K562 (cell line): Measurements from ENCODE around the gene MSH2. TPM values are rescaled to one million over a fixed set of nuclear protein-coding genes. Genes with fewer than 3 reads are reported as not detected.

ENCODE experiments used
- BACH1 ChIP-seq: fragments of 200-800 bp; sonication (Bioruptor generic); IDR thresholded peaks from 2 replicates; pipeline ENCODE4 v1.6.1; 2016; ENCODE audit warnings: missing genetic modification characterization, missing compliant biosample characterization
- CHD4 ChIP-seq: fragments of 200-600 bp; sonication (generic); IDR thresholded peaks from 3 replicates; pipeline ENCODE4 v1.6.1; 2012; ENCODE audit warnings: low read depth, mild to moderate bottlenecking, mixed read lengths, low read length, inconsistent platforms; ENCODE audit not compliant: insufficient read depth, insufficient replicate concordance, poor library complexity, severe bottlenecking
- CREB1 ChIP-seq, 2 experiments: sonication (generic) in 1 of 2; formaldehyde crosslinking in 1 of 2; IDR thresholded peaks; 2 replicates each; pipeline versions ENCODE4 v1.6.1 to v1.8.0; 2012 to 2022; ENCODE audit warnings: inconsistent platforms in 1 of 2, mild to moderate bottlenecking in 1 of 2, missing genetic modification reagents in 1 of 2, moderate library complexity in 1 of 2
- ELF2 ChIP-seq: fragments of 250-450 bp; sonication (Bioruptor Pico); IDR thresholded peaks from 2 replicates; pipeline ENCODE4 v1.5.0; 2021; ENCODE audit warnings: mild to moderate bottlenecking
- ESRRB ChIP-seq: fragments of 250-450 bp; sonication (Bioruptor Pico); IDR thresholded peaks from 2 replicates; pipeline ENCODE4 v1.5.0; 2020; ENCODE audit warnings: mild to moderate bottlenecking, moderate library complexity, borderline replicate concordance
- FOXP1 ChIP-seq: sonication (generic); formaldehyde crosslinking; IDR thresholded peaks from 2 replicates; pipeline ENCODE4 v1.8.0; 2022; ENCODE audit warnings: mild to moderate bottlenecking, missing genetic modification reagents
- GABPB2 ChIP-seq: fragments of 250-450 bp; sonication (Bioruptor Pico); conservative IDR thresholded peaks from 2 replicates; pipeline ENCODE4 v1.5.1; 2021; ENCODE audit warnings: mild to moderate bottlenecking
- HOXB6 ChIP-seq: fragments of 250-450 bp; sonication (Bioruptor Pico); IDR thresholded peaks from 2 replicates; pipeline ENCODE4 v1.5.1; 2022; ENCODE audit warnings: mild to moderate bottlenecking, borderline replicate concordance
- KLF6 ChIP-seq: fragments of 250-450 bp; sonication (Bioruptor Pico); IDR thresholded peaks from 2 replicates; pipeline ENCODE4 v1.4.0; 2020; ENCODE audit warnings: mild to moderate bottlenecking, moderate library complexity, borderline replicate concordance
- MCM2 ChIP-seq: fragments of 450-650 bp; IDR thresholded peaks from 2 replicates; pipeline ENCODE4 v1.6.1; 2017; ENCODE audit warnings: low read depth, mild to moderate bottlenecking
- MED1 ChIP-seq: sonication (generic); formaldehyde crosslinking; IDR thresholded peaks from 2 replicates; pipeline ENCODE4 v1.8.1; 2023; ENCODE audit warnings: missing genetic modification reagents, borderline replicate concordance
- NRF1 ChIP-seq, 2 experiments: fragments of 450-650 bp; IDR thresholded peaks in 1 of 2; conservative IDR thresholded peaks in 1 of 2; 2 replicates each; pipeline ENCODE4 v1.6.1; 2014; ENCODE audit warnings: mild to moderate bottlenecking in 2 of 2
- SMAD1 ChIP-seq: fragments of 150-350 bp; IDR thresholded peaks from 2 replicates; pipeline ENCODE4 v1.6.1; 2014; ENCODE audit warnings: low read length, low read depth; ENCODE audit not compliant: partially characterized antibody
- SP1 ChIP-seq: sonication (generic); formaldehyde crosslinking; IDR thresholded peaks from 2 replicates; pipeline ENCODE4 v1.8.1; 2022; ENCODE audit warnings: mild to moderate bottlenecking, missing genetic modification reagents
- TCF7 ChIP-seq: sonication (generic); IDR thresholded peaks from 2 replicates; pipeline ENCODE4 v1.6.1; 2016; ENCODE audit warnings: antibody characterized with exemption, borderline replicate concordance
- ZFP30 ChIP-seq: fragments of 250-450 bp; sonication (Bioruptor Pico); IDR thresholded peaks from 2 replicates; pipeline ENCODE4 v1.8.0; 2022; ENCODE audit warnings: moderate library complexity, mild to moderate bottlenecking, inconsistent platforms, borderline replicate concordance
- ZNF232 ChIP-seq: sonication (generic); formaldehyde crosslinking; IDR thresholded peaks from 2 replicates; pipeline ENCODE4 v1.8.0; 2022; ENCODE audit warnings: mild to moderate bottlenecking, missing genetic modification reagents
- ZNF584 ChIP-seq: fragments of 200-800 bp; sonication (Bioruptor generic); IDR thresholded peaks from 2 replicates; pipeline ENCODE4 v1.6.1; 2016; ENCODE audit warnings: low read depth, mild to moderate bottlenecking, missing genetic modification characterization, missing compliant biosample characterization
- ZNF699 ChIP-seq: fragments of 250-450 bp; sonication (Bioruptor Pico); IDR thresholded peaks from 2 replicates; pipeline ENCODE4 v1.8.0; 2021; ENCODE audit warnings: mild to moderate bottlenecking, moderate library complexity; ENCODE audit not compliant: insufficient replicate concordance
- ZNF830 ChIP-seq: fragments of 250-450 bp; sonication (Bioruptor Pico); IDR thresholded peaks from 2 replicates; pipeline ENCODE4 v1.5.0; 2021; ENCODE audit warnings: mild to moderate bottlenecking
- polyA plus RNA-seq, 8 experiments: library from polyadenylated mRNA; depleted of rRNA in 4 of 8; stranded (reverse) in 5 of 8; unstranded in 3 of 8; fragments of >200 nt; fragmentation: Nextera tagmentation in 2 of 8; fragmentation: Illumina TruSeq in 1 of 8; extraction: Ambion mirVana in 2 of 8; extraction: Trizol in 1 of 8; gene quantifications; 2 replicates each; pipeline versions ENCODE4 v1.2.1 to v1.2.3, GENCODE V29; 2011 to 2014; ENCODE audit warnings: inconsistent platforms in 1 of 8, missing spikeins in 1 of 8
- total RNA-seq, 7 experiments: library from RNA; depleted of rRNA in 6 of 7; stranded (reverse); fragments of >200 nt in 6 of 7; fragmentation: Illumina TruSeq in 2 of 7; extraction: Trizol in 2 of 7; gene quantifications; 2 replicates each; pipeline versions ENCODE4 v1.2.1 to v1.2.3, GENCODE V29; 2011 to 2021; ENCODE audit warnings: low replicate concordance in 1 of 7
- TF ChIP-seq, protein P1 (sequence below): sonication (generic); formaldehyde crosslinking; IDR thresholded peaks from 2 replicates; pipeline ENCODE4 v1.8.1; 2023; ENCODE audit warnings: mild to moderate bottlenecking, missing genetic modification reagents
- TF ChIP-seq, protein P2 (sequence below): fragments of 250-450 bp; sonication (Bioruptor Pico); IDR thresholded peaks from 2 replicates; pipeline ENCODE4 v1.6.1; 2021; ENCODE audit warnings: mild to moderate bottlenecking
- TF ChIP-seq, protein P3 (sequence below): fragments of 250-450 bp; sonication (Bioruptor Pico); IDR thresholded peaks from 2 replicates; pipeline ENCODE4 v1.9.0; 2021; ENCODE audit warnings: mild to moderate bottlenecking
- TF ChIP-seq, protein P4 (sequence below): fragments of 250-450 bp; sonication (Bioruptor Pico); IDR thresholded peaks from 2 replicates; pipeline ENCODE4 v1.4.0; 2020; ENCODE audit warnings: borderline replicate concordance

Gene MSH2
- total and polyA plus RNA-seq, 9 of the 15 experiments (the other 6 are each of a cell fraction or from before 2014, with no cell fraction given): 51.8 to 139 (median 113) TPM

DNA sequence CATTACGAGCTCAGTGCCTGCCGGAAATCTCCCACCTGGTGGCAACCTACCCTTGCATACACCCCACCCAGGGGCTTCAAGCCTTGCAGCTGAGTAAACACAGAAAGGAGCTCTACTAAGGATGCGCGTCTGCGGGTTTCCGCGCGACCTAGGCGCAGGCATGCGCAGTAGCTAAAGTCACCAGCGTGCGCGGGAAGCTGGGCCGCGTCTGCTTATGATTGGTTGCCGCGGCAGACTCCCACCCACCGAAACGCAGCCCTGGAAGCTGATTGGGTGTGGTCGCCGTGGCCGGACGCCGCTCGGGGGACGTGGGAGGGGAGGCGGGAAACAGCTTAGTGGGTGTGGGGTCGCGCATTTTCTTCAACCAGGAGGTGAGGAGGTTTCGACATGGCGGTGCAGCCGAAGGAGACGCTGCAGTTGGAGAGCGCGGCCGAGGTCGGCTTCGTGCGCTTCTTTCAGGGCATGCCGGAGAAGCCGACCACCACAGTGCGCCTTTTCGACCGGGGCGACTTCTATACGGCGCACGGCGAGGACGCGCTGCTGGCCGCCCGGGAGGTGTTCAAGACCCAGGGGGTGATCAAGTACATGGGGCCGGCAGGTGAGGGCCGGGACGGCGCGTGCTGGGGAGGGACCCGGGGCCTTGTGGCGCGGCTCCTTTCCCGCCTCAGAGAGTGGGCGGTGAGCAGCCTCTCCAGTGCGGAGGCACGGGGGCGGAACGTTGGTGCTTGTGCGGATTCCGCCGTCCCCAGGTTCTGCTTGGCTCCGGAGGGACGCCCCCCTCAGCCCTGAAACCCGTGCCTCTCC, at the start of gene MSH2 (continued):
- no peak; the same call in 1 of the 2 replicates for TF ChIP-seq CREB1 (IDR thresholded peaks at IDR 0.05)
- TF ChIP-seq CREB1 (CRISPR knock-in tag; IDR thresholded peaks at IDR 0.05): peak; percentile 80
- peak; percentile 99 for TF ChIP-seq FOXP1 (CRISPR knock-in tag)
- 0 out of 2 replicates have a peak, but pooled peaks have one; percentile 78 for TF ChIP-seq ZNF830 (CRISPR knock-in tag)
- TF ChIP-seq ELF2: no peak
- TF ChIP-seq TCF7: 0 out of 2 replicates have a peak, but pooled peaks have one; percentile 18
- no peak for TF ChIP-seq ZNF584 (CRISPR knock-in tag)
- peak; percentile 62 for TF ChIP-seq SP1 (CRISPR knock-in tag)
- TF ChIP-seq BACH1 (tag): no peak
- TF ChIP-seq, protein P1, sequence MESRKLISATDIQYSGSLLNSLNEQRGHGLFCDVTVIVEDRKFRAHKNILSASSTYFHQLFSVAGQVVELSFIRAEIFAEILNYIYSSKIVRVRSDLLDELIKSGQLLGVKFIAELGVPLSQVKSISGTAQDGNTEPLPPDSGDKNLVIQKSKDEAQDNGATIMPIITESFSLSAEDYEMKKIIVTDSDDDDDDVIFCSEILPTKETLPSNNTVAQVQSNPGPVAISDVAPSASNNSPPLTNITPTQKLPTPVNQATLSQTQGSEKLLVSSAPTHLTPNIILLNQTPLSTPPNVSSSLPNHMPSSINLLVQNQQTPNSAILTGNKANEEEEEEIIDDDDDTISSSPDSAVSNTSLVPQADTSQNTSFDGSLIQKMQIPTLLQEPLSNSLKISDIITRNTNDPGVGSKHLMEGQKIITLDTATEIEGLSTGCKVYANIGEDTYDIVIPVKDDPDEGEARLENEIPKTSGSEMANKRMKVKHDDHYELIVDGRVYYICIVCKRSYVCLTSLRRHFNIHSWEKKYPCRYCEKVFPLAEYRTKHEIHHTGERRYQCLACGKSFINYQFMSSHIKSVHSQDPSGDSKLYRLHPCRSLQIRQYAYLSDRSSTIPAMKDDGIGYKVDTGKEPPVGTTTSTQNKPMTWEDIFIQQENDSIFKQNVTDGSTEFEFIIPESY: peak; percentile 92
- no peak for TF ChIP-seq MED1 (CRISPR knock-in tag)
- TF ChIP-seq, protein P2, sequence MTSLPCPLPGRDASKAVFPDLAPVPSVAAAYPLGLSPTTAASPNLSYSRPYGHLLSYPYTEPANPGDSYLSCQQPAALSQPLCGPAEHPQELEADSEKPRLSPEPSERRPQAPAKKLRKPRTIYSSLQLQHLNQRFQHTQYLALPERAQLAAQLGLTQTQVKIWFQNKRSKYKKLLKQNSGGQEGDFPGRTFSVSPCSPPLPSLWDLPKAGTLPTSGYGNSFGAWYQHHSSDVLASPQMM (CRISPR knock-in tag): no peak
- no peak for TF ChIP-seq CHD4
- TF ChIP-seq, protein P3, sequence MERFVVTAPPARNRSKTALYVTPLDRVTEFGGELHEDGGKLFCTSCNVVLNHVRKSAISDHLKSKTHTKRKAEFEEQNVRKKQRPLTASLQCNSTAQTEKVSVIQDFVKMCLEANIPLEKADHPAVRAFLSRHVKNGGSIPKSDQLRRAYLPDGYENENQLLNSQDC: 0 out of 2 replicates have a peak, but pooled peaks have one; percentile 49
- peak; percentile 98 for TF ChIP-seq NRF1 (conservative IDR thresholded peaks at IDR 0.05 in 1 of 2, IDR thresholded peaks at IDR 0.05 in 1 of 2)
- TF ChIP-seq ESRRB (CRISPR knock-in tag): no peak
- TF ChIP-seq ZFP30 (CRISPR knock-in tag): no peak
- no peak for TF ChIP-seq ZNF699 (CRISPR knock-in tag)
- peak; percentile 98 for TF ChIP-seq ZNF232 (CRISPR knock-in tag)
- no peak for TF ChIP-seq GABPB2 (CRISPR knock-in tag)
- TF ChIP-seq MCM2: no peak
- TF ChIP-seq SMAD1: no peak
- TF ChIP-seq HOXB6 (CRISPR knock-in tag): no peak
- TF ChIP-seq KLF6: no peak
- TF ChIP-seq, protein P4, sequence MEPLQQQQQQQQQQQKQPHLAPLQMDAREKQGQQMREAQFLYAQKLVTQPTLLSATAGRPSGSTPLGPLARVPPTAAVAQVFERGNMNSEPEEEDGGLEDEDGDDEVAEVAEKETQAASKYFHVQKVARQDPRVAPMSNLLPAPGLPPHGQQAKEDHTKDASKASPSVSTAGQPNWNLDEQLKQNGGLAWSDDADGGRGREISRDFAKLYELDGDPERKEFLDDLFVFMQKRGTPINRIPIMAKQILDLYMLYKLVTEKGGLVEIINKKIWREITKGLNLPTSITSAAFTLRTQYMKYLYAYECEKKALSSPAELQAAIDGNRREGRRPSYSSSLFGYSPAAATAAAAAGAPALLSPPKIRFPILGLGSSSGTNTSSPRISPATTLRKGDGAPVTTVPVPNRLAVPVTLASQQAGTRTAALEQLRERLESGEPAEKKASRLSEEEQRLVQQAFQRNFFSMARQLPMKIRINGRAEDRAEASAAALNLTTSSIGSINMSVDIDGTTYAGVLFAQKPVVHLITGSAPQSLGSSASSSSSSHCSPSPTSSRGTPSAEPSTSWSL (CRISPR knock-in tag): no peak
